ENCODE data around the gene TOGARAM1. TPM values are rescaled to one million over a fixed set of nuclear protein-coding genes. Genes with fewer than 3 reads are reported as not detected.

TOGARAM1 gene
- total RNA-seq, 2 experiments from 2014 or later: 4.5 to 5.4 TPM

DNA sequence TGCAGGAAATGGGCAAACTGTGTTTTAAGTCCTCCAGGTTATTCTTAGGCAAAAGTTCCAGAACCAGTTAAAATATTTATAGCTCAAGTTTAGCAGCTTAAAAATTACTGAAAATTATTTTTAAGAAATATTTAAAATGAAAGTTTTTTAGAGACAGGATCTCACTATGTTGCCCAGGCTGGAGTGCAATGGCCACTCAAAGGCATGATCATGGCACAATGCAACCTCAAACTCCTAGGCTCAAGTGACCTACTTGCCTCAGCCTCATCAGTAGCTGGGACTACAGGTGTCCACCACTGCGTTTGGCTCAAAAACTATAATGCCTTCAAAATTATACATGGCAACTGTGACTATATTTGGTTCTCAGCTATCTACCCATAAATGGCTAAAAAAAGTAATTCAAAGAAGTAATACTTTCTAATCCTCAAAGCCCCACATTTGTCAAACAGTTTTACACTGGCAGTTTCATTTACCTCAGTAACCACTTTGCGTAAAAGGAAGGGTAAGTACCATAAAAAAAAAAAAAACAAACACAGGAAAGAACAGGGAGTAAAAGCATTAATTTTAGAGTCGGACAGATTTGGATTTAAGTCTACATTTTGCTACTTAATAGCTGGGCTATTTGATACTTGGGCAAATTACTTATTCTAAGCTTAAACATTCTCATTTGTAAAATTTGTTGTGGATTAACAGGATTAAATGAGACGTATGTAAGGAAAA is 9.4 kb upstream of the TOGARAM1 start:
- Mint-ChIP-seq H3K9me3 (no peaks in the 10 kb centered on the region), H3K4me3 (no peak overlapping the region), H3K4me1 (ENCODE audit: low read depth) (peaks cover 37% of the 10 kb centered on the region), H3K27ac (no peak overlapping the region), H3K27me3 (no peaks in the 10 kb centered on the region), H3K36me3 (peaks cover 11% of the 10 kb centered on the region)
- intact Hi-C loops (cut with micrococcal nuclease): no loop called here
- ChIA-PET CTCF (no interaction called here), POLR2A (interaction anchor here (0.7 kb wide), 1 partner anchor 147 kb away, joined by 4 read pairs; no protein-coding TSS in a partner anchor)
- DNase-seq: no peak

DNA sequence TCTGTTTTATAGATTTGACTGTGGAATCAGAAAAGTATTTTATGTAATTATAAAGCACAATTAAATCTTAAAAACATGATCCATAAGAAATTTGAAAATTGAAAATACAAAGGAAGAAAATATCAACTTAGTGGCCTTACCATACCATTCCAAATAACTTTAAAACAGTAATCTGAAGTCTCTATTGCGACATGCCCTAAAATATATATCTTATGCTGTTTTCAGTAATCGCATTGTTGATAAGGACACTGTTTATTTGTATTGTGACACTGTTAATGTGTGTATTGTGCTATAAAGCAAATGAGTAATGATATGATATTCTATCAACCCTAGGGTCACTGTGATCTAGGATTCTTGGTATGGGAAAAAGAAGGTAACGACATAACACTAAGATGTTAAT is 7.2 kb upstream of the TOGARAM1 start:
- POLR2A ChIA-PET: no interaction called here
- no peaks in the 10 kb centered on the region for H3K9me3 Mint-ChIP-seq
- DNase-seq: no peak
- intact Hi-C loops (cut with micrococcal nuclease): no loop called here
- H3K4me3 Mint-ChIP-seq: no peak overlapping the region
- H3K4me1 Mint-ChIP-seq (ENCODE audit: low read depth): peaks cover 46% of the 10 kb centered on the region
- no peaks in the 10 kb centered on the region for H3K27me3 Mint-ChIP-seq
- peaks cover 8% of the 10 kb centered on the region for H3K36me3 Mint-ChIP-seq
- CTCF ChIA-PET: no interaction called here
- no peak overlapping the region for H3K27ac Mint-ChIP-seq

DNA sequence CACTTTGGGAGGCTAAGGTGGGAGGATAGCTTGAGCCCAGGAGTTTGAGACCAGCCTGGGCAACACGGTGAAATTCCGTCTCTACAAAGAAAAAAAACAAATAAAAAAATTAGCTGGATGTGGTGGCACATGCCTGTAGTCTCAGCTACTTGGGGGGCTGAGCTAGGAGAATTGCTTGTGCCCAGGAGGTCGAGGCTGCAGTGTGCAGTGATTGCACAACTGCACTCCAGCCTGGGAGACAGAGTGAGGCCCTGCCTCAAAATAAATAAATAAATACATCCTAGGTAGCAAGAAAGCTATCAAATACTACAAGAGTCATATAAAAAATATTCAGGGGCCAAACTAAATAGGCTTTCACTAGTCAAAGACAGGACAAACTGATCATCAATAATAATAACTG is 6.5 kb upstream of the TOGARAM1 start:
- CTCF ChIA-PET: no interaction called here

DNA sequence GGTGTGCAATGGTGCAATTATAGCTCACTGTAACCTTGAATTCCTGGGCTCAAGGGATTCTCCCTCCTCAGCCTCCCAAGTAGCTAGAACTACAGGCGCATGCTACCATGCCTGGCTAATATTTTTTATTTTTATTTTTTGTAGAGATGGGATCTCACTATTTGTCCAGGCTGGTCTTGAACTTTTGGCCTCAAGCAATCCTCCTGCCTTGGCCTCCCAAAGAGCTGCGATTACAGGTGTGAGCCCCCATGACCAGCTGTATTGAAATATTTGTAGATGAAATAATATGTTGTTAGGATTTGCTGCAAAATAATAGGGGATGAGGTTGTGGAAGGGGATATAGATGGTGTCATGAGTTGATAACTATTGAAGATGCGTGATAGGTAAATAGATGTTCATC is 5.1 kb upstream of the TOGARAM1 start:
- peaks cover 45% of the 10 kb centered on the region for H3K4me1 Mint-ChIP-seq (ENCODE audit: low read depth)
- H3K4me3 Mint-ChIP-seq: no peak overlapping the region
- ChIA-PET POLR2A (no interaction called here), CTCF (interaction anchor here (1.2 kb wide), 1 partner anchor 59 kb away, joined by 4 read pairs; no protein-coding TSS in a partner anchor)
- no peaks in the 10 kb centered on the region for H3K9me3 Mint-ChIP-seq
- no peaks in the 10 kb centered on the region for H3K27me3 Mint-ChIP-seq
- intact Hi-C loops (cut with micrococcal nuclease): no loop called here
- no peak overlapping the region for H3K27ac Mint-ChIP-seq
- DNase-seq: no peak
- peaks cover 7% of the 10 kb centered on the region for H3K36me3 Mint-ChIP-seq

More for the DNA sequence above, 6.5 kb upstream of the TOGARAM1 start:
- Mint-ChIP-seq H3K4me3 (no peak overlapping the region), H3K27ac (no peak overlapping the region), H3K9me3 (no peaks in the 10 kb centered on the region), H3K36me3 (peaks cover 7% of the 10 kb centered on the region), H3K27me3 (no peaks in the 10 kb centered on the region), H3K4me1 (ENCODE audit: low read depth) (peaks cover 52% of the 10 kb centered on the region)
- intact Hi-C loops (cut with micrococcal nuclease): no loop called here
- POLR2A ChIA-PET: no interaction called here
- DNase-seq: no peak

DNA sequence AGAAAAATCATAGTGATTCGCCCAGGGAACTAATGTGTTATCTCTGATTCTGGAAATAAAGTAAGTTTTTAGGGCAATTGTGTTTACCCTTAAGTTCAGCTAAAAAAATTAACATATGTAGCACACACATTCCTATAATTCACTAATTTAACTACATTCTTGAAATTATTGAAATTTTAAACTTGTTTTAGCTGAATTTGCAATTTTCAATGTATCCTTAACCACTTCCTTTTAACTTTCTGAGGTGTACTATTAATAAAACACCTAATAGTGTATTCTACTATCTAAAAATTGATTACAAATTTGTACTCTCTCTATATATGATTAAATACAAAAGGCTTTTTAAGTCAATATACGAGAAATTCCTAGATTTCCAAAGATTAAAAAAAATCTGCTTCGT is 2.5 kb upstream of the TOGARAM1 start:
- intact Hi-C loops (cut with micrococcal nuclease): no loop called here
- ChIA-PET POLR2A (no interaction called here), CTCF (no interaction called here)
- no peak overlapping the region for H3K27ac Mint-ChIP-seq
- no peak overlapping the region for H3K4me3 Mint-ChIP-seq
- no peak for DNase-seq
- peaks cover 17% of the 10 kb centered on the region for H3K36me3 Mint-ChIP-seq
- H3K27me3 Mint-ChIP-seq: no peaks in the 10 kb centered on the region
- H3K9me3 Mint-ChIP-seq: peaks cover 12% of the 10 kb centered on the region
- peaks cover 52% of the 10 kb centered on the region for H3K4me1 Mint-ChIP-seq (ENCODE audit: low read depth)

DNA sequence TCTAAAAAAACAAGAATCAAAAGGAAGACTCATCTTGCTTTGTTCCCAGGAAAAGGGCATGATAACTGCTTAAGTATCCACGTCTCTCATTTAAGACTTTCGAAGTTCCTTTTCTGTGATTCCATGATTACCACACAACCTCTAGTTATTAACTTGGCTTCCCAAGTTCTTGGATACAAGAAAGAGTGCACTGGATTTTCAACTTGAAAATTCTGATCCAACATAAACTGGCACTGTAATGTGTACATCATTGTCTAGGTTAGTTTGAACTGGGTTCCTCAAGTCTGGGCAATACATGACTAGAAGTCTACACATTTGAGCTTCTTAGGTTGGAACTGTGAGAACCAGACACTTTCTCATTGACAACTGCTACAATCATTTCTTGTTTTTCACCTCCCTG is 1.8 kb upstream of the TOGARAM1 start:
- CTCF ChIA-PET: interaction anchor here (0.5 kb wide), 1 partner anchor 138 kb away, joined by 4 read pairs; no protein-coding TSS in a partner anchor
- Mint-ChIP-seq H3K4me1 (ENCODE audit: low read depth) (peaks cover 57% of the 10 kb centered on the region), H3K27me3 (no peaks in the 10 kb centered on the region), H3K27ac (peak overlapping the region; percentile 61), H3K9me3 (peaks cover 16% of the 10 kb centered on the region), H3K4me3 (no peak overlapping the region), H3K36me3 (peaks cover 22% of the 10 kb centered on the region)
- POLR2A ChIA-PET: interaction anchor here (1.3 to 3.0 kb wide), 2 partner anchors 124 to 176 kb away, joined by 5 to 16 read pairs; partner anchors contain the start of genes FANCM and PRPF39
- intact Hi-C loops (cut with micrococcal nuclease): loop anchor here (2.0 kb wide), 1 partner anchor 31 kb away; no protein-coding TSS in a partner anchor
- DNase-seq: no peak

DNA sequence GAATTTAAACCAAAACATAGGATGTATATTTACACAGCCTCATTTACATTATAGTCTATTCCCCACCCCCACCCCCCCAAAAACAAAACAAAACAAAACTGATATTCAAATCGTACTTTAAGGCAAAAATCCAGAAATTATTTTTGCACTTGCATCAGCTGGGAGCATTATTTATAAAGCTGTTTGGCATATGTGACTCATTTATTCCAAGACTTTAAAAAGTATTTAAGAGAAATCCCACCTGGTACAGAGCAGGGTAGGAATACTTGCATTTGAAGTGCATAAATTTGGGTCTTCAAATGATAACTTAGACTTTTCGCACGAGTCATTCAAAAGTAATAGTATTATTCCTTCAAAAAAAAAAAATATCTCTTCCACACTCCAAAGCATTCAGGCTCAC is 1.3 kb upstream of the TOGARAM1 start:
- POLR2A ChIA-PET: interaction anchor here (1.3 to 3.0 kb wide), 4 partner anchors 64 to 292 kb away, joined by 5 to 17 read pairs (median 14); partner anchors contain the start of genes FANCM, MIS18BP1 and PRPF39
- CTCF ChIA-PET: interaction anchor here (0.8 kb wide), 1 partner anchor 156 kb away, joined by 3 read pairs; no protein-coding TSS in a partner anchor
- Mint-ChIP-seq H3K36me3 (peaks cover 24% of the 10 kb centered on the region), H3K27me3 (no peaks in the 10 kb centered on the region), H3K4me3 (no peak overlapping the region), H3K27ac (peak overlapping the region; percentile 61), H3K9me3 (peaks cover 18% of the 10 kb centered on the region), H3K4me1 (ENCODE audit: low read depth) (peaks cover 56% of the 10 kb centered on the region)
- DNase-seq: no peak
- intact Hi-C loops (cut with micrococcal nuclease): loop anchor here (1.0 to 2.0 kb wide), 3 partner anchors 32 to 154 kb away; partner anchors contain the start of gene PRPF39

DNA sequence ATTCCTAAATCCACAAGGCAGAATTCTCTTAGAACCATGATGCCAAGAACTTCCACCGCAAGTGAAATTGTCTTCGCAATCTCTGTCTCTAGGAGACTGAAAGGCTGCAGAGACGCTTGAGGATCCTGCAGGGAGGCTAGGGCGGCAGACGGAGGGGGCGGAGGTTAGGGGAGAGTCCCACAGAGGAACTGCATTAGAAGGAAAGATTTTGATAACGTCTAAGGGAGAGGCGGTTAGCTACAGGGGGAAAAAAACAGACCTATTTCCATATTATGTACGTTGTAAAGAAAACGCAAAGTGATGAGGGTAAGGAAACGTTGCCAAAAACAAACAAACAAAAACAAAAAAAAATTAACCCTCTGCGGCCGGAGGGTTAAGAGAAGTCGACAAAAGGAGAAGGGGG is 838 bp upstream of the TOGARAM1 start:
- Mint-ChIP-seq H3K27ac (no peak overlapping the region), H3K36me3 (peaks cover 24% of the 10 kb centered on the region), H3K4me3 (no peak overlapping the region), H3K4me1 (ENCODE audit: low read depth) (peaks cover 53% of the 10 kb centered on the region), H3K27me3 (no peaks in the 10 kb centered on the region), H3K9me3 (peaks cover 18% of the 10 kb centered on the region)
- CTCF ChIA-PET: interaction anchor here (0.6 to 1.8 kb wide), 6 partner anchors 48 to 307 kb away, joined by 3 to 8 read pairs (median 3); partner anchors contain the start of gene FKBP3
- POLR2A ChIA-PET: interaction anchor here (0.8 to 3.0 kb wide), 8 partner anchors 63 to 291 kb away, joined by 3 to 26 read pairs (median 10); partner anchors contain the start of genes FANCM, FKBP3, MIS18BP1 and PRPF39
- peak; percentile 76 for DNase-seq
- intact Hi-C loops (cut with micrococcal nuclease): loop anchor here (1.0 to 2.0 kb wide), 3 partner anchors 32 to 153 kb away; partner anchors contain the start of gene PRPF39

DNA sequence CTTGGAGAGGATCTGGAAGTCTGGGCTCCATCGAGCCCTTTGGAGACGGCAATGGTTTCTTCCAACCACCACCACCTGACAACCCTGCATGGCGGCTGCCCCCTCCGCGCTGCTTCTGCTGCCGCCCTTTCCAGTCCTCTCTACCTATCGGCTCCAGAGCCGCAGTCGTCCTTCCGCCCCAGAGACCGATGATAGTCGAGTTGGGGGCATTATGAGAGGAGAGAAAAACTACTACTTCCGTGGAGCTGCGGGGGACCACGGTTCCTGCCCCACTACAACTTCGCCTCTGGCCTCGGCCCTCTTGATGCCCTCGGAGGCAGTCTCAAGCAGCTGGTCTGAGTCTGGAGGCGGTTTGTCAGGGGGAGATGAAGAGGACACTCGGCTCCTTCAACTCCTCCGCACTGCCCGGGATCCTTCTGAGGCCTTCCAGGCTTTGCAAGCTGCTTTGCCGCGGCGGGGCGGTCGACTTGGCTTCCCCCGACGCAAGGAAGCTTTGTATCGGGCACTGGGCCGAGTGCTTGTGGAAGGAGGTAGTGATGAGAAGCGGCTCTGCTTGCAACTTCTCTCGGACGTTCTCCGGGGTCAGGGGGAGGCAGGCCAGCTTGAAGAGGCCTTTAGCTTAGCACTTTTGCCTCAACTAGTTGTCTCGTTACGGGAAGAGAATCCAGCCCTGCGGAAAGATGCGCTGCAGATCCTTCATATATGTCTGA is 499 bp downstream of the TOGARAM1 start:
- H3K36me3 Mint-ChIP-seq: peaks cover 31% of the 10 kb centered on the region
- ChIA-PET POLR2A (interaction anchor here (0.8 to 3.0 kb wide), 9 partner anchors 16 to 316 kb away, joined by 3 to 26 read pairs (median 8); partner anchors contain the start of genes FANCM, FKBP3, MIS18BP1 and PRPF39), CTCF (interaction anchor here (0.6 to 1.8 kb wide), 5 partner anchors 49 to 306 kb away, joined by 3 to 8 read pairs (median 4); partner anchors contain the start of gene FKBP3)
- peaks cover 23% of the 10 kb centered on the region for H3K9me3 Mint-ChIP-seq
- H3K27ac Mint-ChIP-seq: no peak overlapping the region
- DNase-seq: peak; percentile 43
- no peak overlapping the region for H3K4me3 Mint-ChIP-seq
- intact Hi-C loops (cut with micrococcal nuclease): loop anchor here (1.0 kb wide), 3 partner anchors 65 to 291 kb away; partner anchors contain the start of genes FKBP3 and MIS18BP1
- no peaks in the 10 kb centered on the region for H3K27me3 Mint-ChIP-seq
- H3K4me1 Mint-ChIP-seq (ENCODE audit: low read depth): peaks cover 57% of the 10 kb centered on the region

DNA sequence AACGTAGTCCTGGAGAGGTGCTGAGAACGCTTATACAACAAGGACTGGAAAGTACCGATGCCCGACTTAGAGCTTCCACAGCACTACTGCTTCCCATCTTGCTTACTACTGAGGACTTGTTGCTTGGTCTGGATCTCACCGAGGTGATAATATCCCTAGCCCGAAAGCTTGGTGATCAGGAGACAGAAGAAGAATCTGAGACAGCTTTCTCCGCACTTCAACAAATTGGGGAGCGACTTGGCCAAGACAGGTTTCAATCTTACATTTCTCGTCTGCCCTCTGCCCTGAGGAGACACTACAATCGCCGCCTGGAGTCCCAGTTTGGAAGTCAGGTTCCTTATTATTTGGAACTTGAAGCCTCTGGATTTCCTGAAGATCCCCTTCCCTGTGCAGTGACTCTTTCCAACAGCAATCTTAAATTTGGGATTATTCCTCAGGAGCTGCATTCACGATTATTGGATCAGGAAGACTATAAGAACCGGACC is 1.1 kb downstream of the TOGARAM1 start:
- H3K9me3 Mint-ChIP-seq: peaks cover 28% of the 10 kb centered on the region
- ChIA-PET CTCF (interaction anchor here (1.2 to 1.8 kb wide), 2 partner anchors 72 to 305 kb away, joined by 3 to 8 read pairs; no protein-coding TSS in a partner anchor), POLR2A (interaction anchor here (1.7 to 3.0 kb wide), 6 partner anchors 65 to 290 kb away, joined by 3 to 26 read pairs (median 14); partner anchors contain the start of genes FANCM, FKBP3, MIS18BP1 and PRPF39)
- no peak for DNase-seq
- intact Hi-C loops (cut with micrococcal nuclease): no loop called here
- no peak overlapping the region for H3K4me3 Mint-ChIP-seq
- H3K4me1 Mint-ChIP-seq (ENCODE audit: low read depth): peaks cover 58% of the 10 kb centered on the region
- H3K36me3 Mint-ChIP-seq: peaks cover 34% of the 10 kb centered on the region
- no peak overlapping the region for H3K27ac Mint-ChIP-seq
- no peaks in the 10 kb centered on the region for H3K27me3 Mint-ChIP-seq

DNA sequence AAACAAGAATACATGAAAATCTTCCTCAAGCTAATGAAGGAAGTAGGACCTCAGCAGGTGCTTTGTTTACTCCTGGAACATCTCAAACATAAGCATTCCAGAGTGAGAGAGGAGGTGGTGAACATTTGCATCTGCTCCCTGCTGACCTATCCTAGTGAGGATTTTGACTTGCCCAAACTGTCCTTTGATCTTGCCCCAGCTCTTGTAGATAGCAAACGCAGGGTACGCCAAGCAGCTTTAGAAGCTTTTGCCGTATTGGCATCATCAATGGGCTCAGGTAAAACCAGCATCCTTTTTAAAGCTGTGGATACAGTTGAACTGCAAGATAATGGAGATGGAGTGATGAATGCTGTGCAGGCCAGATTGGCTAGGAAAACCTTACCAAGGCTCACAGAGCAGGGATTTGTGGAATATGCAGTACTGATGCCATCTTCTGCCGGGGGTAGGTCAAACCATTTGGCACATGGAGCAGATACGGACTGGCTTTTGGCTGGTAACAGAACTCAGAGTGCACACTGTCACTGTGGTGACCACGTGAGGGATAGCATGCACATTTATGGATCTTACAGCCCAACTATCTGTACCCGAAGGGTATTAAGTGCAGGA is 1.9 kb downstream of the TOGARAM1 start:
- DNase-seq: no peak
- peaks cover 59% of the 10 kb centered on the region for H3K4me1 Mint-ChIP-seq (ENCODE audit: low read depth)
- CTCF ChIA-PET: no interaction called here
- H3K36me3 Mint-ChIP-seq: peaks cover 41% of the 10 kb centered on the region
- POLR2A ChIA-PET: interaction anchor here (2.8 kb wide), 1 partner anchor 171 kb away, joined by 26 read pairs; the partner anchor contains the start of genes FANCM and FKBP3
- no peaks in the 10 kb centered on the region for H3K27me3 Mint-ChIP-seq
- H3K9me3 Mint-ChIP-seq: peaks cover 34% of the 10 kb centered on the region
- intact Hi-C loops (cut with micrococcal nuclease): no loop called here
- H3K4me3 Mint-ChIP-seq: no peak overlapping the region
- no peak overlapping the region for H3K27ac Mint-ChIP-seq

Measured in activated CD4-positive, alpha-beta memory T cell treated with anti-CD3 and anti-CD28 coated beads for 36 hours (primary cell).